OCI-LY1 (cell line): ENCODE data around the gene TRAF6.

Experiments used
- H2AFZ ChIP-seq: fragments of 200-600 bp; sonication (generic), shearing (Covaris generic); 2 replicates; pipeline ENCODE4 v1.6.0; 2014; ENCODE audit warnings: antibody characterized with exemption, mild to moderate bottlenecking, low read length
- H3F3A ChIP-seq: fragments of 200-600 bp; sonication (generic), shearing (Covaris generic); 2 replicates; pipeline ENCODE4 v1.6.0; 2014; ENCODE audit warnings: mild to moderate bottlenecking, antibody characterized with exemption, low read length, moderate library complexity; ENCODE audit not compliant: insufficient read depth
- H3K27ac ChIP-seq: fragments of 200-600 bp; sonication (generic); 2 replicates; pipeline ENCODE4 v1.5.1; 2014; ENCODE audit warnings: low read length, mixed run types, mild to moderate bottlenecking, low read depth; ENCODE audit not compliant: poor library complexity, severe bottlenecking
- H3K27me3 ChIP-seq: fragments of 200-600 bp; sonication (generic); 2 replicates; pipeline ENCODE4 v1.6.0; 2014; ENCODE audit warnings: antibody characterized with exemption, mild to moderate bottlenecking, low read length, moderate library complexity; ENCODE audit not compliant: insufficient read depth
- H3K36me3 ChIP-seq: fragments of 200-600 bp; sonication (generic); 2 replicates; pipeline ENCODE4 v1.6.1; 2014; ENCODE audit warnings: mild to moderate bottlenecking, antibody characterized with exemption, low read length, moderate library complexity, mixed read lengths; ENCODE audit not compliant: insufficient read depth
- H3K4me1 ChIP-seq: fragments of 200-600 bp; sonication (generic); 2 replicates; pipeline ENCODE4 v1.5.1; 2014; ENCODE audit warnings: mild to moderate bottlenecking, low read length, moderate library complexity; ENCODE audit not compliant: insufficient read depth, severe bottlenecking
- H3K4me2 ChIP-seq: fragments of 200-600 bp; sonication (generic), shearing (Covaris generic); 2 replicates; pipeline ENCODE4 v1.6.1; 2014; ENCODE audit warnings: low read length
- H3K4me3 ChIP-seq: fragments of 200-600 bp; sonication (generic); 2 replicates; pipeline ENCODE4 v1.5.1; 2014; ENCODE audit warnings: low read length, low read depth, mild to moderate bottlenecking, mixed read lengths; ENCODE audit not compliant: poor library complexity, severe bottlenecking
- H3K79me2 ChIP-seq: fragments of 200-600 bp; shearing (Covaris generic); 2 replicates; pipeline ENCODE4 v1.6.1; 2016; ENCODE audit warnings: mixed run types, low read length, mixed read lengths; ENCODE audit not compliant: insufficient read depth
- H3K9ac ChIP-seq: fragments of 200-600 bp; sonication (generic), shearing (Covaris generic); 2 replicates; pipeline ENCODE4 v1.6.1; 2014; ENCODE audit warnings: mild to moderate bottlenecking, low read length, mixed read lengths
- H3K9me2 ChIP-seq: fragments of 200-600 bp; sonication (generic), shearing (Covaris generic); 2 replicates; pipeline ENCODE4 v1.6.1; 2014; ENCODE audit warnings: low read depth, mild to moderate bottlenecking, low read length, mixed read lengths
- H3K9me3 ChIP-seq: fragments of 200-600 bp; shearing (Covaris generic); 2 replicates; pipeline ENCODE4 v1.6.1; 2014; ENCODE audit warnings: low read length, mixed read lengths
- H4K20me1 ChIP-seq: fragments of 200-600 bp; sonication (generic), shearing (Covaris generic); 2 replicates; pipeline ENCODE4 v1.6.0; 2016; ENCODE audit warnings: mild to moderate bottlenecking, low read length; ENCODE audit not compliant: insufficient read depth
- EZH2 ChIP-seq: fragments of 200-600 bp; sonication (generic), shearing (Covaris generic); IDR thresholded peaks from 2 replicates; pipeline ENCODE4 v1.8.0; 2017; ENCODE audit warnings: borderline replicate concordance, mixed run types, mild to moderate bottlenecking, antibody characterized with exemption, low read length, moderate library complexity, mixed read lengths
- TF ChIP-seq, protein P1 (sequence below): fragments of 200-600 bp; sonication (generic), shearing (Covaris generic); IDR thresholded peaks from 2 replicates; pipeline ENCODE4 v1.5.1; 2017; ENCODE audit warnings: mild to moderate bottlenecking, antibody characterized with exemption, low read length, moderate library complexity, mixed read lengths

Gene TRAF6

DNA sequence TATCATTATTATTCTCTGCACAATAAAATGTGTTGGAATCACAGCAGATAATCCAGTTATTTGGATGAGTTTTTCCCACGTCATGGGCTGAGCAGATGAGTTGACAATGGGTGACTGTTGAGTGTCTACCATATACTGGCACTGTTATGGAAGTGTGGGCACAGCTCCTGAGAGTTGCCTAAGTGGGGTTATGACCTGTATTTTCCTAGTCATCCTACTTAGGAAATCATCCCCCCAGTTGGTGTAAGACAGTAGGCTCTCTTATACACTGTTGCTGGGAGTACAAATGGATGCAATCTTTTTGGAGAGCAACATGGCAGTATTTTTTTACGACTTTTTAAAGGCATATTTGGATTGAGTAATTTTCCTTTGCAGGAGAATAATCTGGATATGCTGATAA is 66.4 kb downstream of the TRAF6 start:
- Histone ChIP-seq H3F3A (no peaks in the 10 kb centered on the region), H3K9ac (no peak overlapping the region), H3K4me2 (no peak overlapping the region), H2AFZ (no peak overlapping the region), H3K9me3 (no peaks in the 10 kb centered on the region), H3K9me2 (no peaks in the 10 kb centered on the region), H3K4me3 (no peak overlapping the region), H3K4me1 (no peaks in the 10 kb centered on the region), H3K27ac (no peak overlapping the region), H3K27me3 (no peaks in the 10 kb centered on the region), H4K20me1 (no peaks in the 10 kb centered on the region), H3K79me2 (no peaks in the 10 kb centered on the region), H3K36me3 (no peaks in the 10 kb centered on the region)
- TF ChIP-seq EZH2: no peak

DNA sequence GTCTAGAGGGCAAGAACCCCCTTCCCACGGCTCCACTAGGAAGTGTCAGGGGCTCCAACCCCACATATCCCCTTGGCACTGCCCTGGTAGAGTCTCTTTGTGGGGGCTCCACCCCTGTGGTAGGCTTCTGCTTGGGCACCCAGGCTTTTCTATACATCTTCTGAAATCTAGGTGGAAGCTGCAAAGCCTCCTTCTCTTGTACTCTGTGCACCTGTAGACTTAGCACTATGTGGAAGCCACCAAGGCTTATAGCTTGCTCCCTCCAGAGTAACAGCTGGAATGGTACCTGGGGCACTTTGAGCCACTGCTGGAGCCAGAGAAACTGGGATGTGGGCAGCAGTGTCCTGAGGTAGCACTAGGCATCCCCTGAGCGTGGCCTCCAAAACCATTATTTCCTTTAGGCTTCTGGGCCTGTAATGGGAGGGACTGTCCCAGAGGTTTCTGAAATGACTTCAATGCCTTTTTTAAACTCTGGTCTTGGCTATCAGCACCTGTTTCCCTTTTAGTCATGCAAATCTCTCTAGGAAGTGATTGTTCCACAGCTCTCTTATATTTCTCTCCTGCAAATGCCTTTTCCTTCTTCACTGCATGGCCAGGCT is 68.4 kb downstream of the TRAF6 start:
- Histone ChIP-seq H3K4me2 (no peak overlapping the region), H3K9me3 (no peaks in the 10 kb centered on the region), H2AFZ (no peak overlapping the region), H3K27ac (no peak overlapping the region), H3K36me3 (no peaks in the 10 kb centered on the region), H3K79me2 (no peaks in the 10 kb centered on the region), H3K4me3 (no peak overlapping the region), H4K20me1 (no peaks in the 10 kb centered on the region), H3F3A (no peaks in the 10 kb centered on the region), H3K4me1 (no peaks in the 10 kb centered on the region), H3K9me2 (no peaks in the 10 kb centered on the region), H3K9ac (no peak overlapping the region), H3K27me3 (no peaks in the 10 kb centered on the region)
- no peak for TF ChIP-seq EZH2
- TF ChIP-seq, protein P1, sequence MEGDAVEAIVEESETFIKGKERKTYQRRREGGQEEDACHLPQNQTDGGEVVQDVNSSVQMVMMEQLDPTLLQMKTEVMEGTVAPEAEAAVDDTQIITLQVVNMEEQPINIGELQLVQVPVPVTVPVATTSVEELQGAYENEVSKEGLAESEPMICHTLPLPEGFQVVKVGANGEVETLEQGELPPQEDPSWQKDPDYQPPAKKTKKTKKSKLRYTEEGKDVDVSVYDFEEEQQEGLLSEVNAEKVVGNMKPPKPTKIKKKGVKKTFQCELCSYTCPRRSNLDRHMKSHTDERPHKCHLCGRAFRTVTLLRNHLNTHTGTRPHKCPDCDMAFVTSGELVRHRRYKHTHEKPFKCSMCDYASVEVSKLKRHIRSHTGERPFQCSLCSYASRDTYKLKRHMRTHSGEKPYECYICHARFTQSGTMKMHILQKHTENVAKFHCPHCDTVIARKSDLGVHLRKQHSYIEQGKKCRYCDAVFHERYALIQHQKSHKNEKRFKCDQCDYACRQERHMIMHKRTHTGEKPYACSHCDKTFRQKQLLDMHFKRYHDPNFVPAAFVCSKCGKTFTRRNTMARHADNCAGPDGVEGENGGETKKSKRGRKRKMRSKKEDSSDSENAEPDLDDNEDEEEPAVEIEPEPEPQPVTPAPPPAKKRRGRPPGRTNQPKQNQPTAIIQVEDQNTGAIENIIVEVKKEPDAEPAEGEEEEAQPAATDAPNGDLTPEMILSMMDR: no peak

DNA sequence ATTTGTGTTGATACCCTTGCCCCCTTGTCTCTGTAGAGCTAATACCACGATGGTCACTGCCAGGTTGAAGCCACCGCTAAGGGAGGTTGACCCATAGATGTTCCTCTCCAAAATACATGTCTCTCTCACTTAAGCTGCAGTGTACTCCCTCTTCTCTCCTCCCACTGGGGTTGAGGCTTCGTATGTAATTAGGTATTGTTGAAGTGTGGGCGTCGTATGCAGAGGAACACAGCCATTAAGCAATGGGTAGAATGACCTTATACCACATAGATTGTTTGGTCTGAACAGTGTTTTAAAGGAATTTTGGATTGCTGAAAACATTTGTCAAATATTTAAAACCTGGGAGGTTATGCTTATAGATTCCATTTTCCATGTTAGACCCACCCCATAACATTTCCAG is 71.9 kb downstream of the TRAF6 start:
- H3K9me3 ChIP-seq: no peaks in the 10 kb centered on the region
- no peaks in the 10 kb centered on the region for H3F3A ChIP-seq
- H3K4me2 ChIP-seq: no peak overlapping the region
- no peak overlapping the region for H3K9ac ChIP-seq
- H3K36me3 ChIP-seq: no peaks in the 10 kb centered on the region
- H4K20me1 ChIP-seq: no peaks in the 10 kb centered on the region
- H3K9me2 ChIP-seq: no peaks in the 10 kb centered on the region
- H2AFZ ChIP-seq: no peak overlapping the region
- H3K4me1 ChIP-seq: no peaks in the 10 kb centered on the region
- H3K27ac ChIP-seq: no peak overlapping the region
- H3K27me3 ChIP-seq: no peaks in the 10 kb centered on the region
- H3K79me2 ChIP-seq: no peaks in the 10 kb centered on the region
- TF ChIP-seq, protein P1: no peak
- no peak for TF ChIP-seq EZH2
- no peak overlapping the region for H3K4me3 ChIP-seq

DNA sequence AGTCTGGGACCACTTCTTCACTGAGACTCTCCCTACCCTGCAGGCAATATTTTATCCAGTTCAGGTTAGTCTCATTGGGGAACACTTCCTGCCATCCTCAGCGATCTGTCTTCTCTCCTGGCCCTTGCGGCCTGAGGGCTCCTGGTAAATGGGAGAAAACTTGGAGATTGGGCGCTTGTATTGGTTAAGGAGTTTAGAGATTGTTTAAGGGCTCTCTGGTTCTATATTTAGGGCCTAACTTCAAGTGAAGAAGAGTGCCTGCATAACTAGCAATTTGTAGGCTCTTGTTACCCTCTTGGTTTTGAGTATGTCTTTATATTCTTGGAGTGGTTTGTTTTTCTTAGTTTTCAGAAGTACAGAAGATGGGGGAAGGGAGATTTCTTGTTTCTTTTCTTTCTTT is 72.7 kb downstream of the TRAF6 start:
- Histone ChIP-seq H3K9ac (no peak overlapping the region), H3K27me3 (no peaks in the 10 kb centered on the region), H3K36me3 (no peaks in the 10 kb centered on the region), H3K4me2 (no peak overlapping the region), H3K9me3 (no peaks in the 10 kb centered on the region), H3K4me1 (no peaks in the 10 kb centered on the region), H3K4me3 (no peak overlapping the region), H3K9me2 (no peaks in the 10 kb centered on the region), H3F3A (no peaks in the 10 kb centered on the region), H4K20me1 (no peaks in the 10 kb centered on the region), H3K27ac (no peak overlapping the region), H3K79me2 (no peaks in the 10 kb centered on the region), H2AFZ (no peak overlapping the region)
- TF ChIP-seq, protein P1: no peak
- no peak for TF ChIP-seq EZH2
